WI38 (cell line): Measurements from ENCODE around the gene MEN1.

Experiments
- H3K4me3 ChIP-seq: 2 replicates; pipeline ENCODE4 v1.5.1; 2011; ENCODE audit warnings: low read depth, mild to moderate bottlenecking, control low read depth, low read length
- TF ChIP-seq, protein P1 (sequence below): IDR thresholded peaks from 2 replicates; pipeline ENCODE4 v1.5.1; 2012; ENCODE audit warnings: low read depth, mild to moderate bottlenecking, control low read depth, low read length

Gene MEN1

DNA sequence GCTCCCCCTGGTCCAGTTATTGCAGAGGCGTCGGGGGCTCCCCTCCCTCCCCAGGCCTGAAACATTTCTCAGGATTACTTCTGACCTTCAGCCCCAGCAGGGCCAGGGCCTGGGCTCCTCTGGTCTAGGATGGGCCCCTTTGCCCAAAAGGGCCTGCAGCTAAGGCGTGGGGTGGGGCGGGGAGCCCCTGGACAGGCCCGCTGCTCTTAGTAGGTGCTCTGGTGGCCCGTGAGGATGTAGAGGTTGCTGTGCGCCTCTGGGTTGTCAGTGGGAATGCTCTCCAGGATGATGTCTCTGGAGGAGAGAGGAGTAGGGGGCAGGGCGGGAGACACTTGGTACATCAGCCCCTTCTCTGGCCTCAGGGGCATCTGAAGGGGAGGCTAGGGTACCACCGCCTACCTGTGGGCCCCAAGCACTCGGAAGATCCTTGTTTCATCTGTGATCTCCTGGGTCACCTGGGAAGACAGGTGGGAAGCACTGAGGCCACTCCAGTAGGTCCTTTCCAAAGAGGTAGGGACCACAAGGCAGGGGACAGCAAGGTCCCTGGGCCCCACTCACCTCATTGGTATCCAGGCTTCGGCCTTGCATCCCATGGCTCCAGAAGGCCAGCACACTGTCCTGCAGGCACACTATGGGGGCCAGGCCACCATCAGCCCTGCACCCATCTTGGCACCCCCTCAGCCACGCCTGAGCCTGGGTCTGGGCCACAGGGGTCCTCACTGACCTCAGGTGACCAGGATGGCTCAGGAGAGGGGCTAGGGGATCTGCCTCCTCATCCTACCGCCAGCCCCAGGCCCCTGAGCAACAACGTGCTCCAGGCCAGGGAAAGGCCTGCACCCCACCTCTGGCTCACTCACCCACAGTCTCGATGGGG is 20.8 kb downstream of the MEN1 start:
- TF ChIP-seq, protein P1, sequence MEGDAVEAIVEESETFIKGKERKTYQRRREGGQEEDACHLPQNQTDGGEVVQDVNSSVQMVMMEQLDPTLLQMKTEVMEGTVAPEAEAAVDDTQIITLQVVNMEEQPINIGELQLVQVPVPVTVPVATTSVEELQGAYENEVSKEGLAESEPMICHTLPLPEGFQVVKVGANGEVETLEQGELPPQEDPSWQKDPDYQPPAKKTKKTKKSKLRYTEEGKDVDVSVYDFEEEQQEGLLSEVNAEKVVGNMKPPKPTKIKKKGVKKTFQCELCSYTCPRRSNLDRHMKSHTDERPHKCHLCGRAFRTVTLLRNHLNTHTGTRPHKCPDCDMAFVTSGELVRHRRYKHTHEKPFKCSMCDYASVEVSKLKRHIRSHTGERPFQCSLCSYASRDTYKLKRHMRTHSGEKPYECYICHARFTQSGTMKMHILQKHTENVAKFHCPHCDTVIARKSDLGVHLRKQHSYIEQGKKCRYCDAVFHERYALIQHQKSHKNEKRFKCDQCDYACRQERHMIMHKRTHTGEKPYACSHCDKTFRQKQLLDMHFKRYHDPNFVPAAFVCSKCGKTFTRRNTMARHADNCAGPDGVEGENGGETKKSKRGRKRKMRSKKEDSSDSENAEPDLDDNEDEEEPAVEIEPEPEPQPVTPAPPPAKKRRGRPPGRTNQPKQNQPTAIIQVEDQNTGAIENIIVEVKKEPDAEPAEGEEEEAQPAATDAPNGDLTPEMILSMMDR, result no peak
- no peak overlapping the region for H3K4me3 ChIP-seq

DNA sequence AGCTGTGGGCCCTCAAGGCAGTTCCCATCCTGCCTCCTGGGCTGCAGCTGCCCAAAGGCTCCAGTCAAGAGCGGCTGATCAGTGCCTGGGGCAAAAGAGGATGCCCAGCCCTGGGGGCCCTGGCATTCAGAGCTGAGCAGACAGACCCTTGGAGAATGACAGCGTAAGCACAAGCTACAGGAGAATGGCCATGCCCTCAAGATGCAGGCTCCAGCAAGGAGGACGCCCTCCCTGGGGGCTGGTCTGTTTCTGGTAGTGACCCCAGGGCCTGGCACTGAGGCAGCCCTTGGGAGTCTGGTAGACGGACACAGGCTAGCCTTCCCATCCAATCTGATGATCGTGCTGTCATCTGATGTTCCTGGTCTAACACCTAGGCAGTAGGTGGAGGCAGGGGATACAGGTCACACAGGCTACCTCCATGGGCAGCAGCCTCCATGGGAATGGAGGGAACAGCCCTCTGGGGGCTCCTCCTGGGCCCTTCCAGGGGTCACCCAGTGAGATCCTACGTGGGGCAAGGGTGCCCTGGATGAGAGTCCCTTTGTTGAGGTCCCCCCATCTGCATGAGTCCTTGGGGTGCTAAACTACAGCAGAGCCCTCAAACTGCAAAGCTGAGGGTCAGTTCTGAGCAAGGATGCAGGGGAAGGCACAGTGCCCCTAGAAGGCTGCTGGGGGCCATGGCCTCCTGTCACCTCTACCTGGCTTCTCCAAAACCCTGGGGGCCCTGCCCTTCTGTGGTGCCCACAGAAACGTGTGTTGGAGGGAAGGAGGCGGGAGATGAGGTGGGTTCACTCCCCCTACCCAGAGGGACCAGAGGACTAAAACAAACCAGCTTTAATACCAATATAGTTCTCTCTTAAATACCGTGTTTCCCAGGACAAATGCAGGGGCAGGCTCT is 21.8 kb downstream of the MEN1 start:
- no peak overlapping the region for H3K4me3 ChIP-seq
- TF ChIP-seq, protein P1, result no peak

DNA sequence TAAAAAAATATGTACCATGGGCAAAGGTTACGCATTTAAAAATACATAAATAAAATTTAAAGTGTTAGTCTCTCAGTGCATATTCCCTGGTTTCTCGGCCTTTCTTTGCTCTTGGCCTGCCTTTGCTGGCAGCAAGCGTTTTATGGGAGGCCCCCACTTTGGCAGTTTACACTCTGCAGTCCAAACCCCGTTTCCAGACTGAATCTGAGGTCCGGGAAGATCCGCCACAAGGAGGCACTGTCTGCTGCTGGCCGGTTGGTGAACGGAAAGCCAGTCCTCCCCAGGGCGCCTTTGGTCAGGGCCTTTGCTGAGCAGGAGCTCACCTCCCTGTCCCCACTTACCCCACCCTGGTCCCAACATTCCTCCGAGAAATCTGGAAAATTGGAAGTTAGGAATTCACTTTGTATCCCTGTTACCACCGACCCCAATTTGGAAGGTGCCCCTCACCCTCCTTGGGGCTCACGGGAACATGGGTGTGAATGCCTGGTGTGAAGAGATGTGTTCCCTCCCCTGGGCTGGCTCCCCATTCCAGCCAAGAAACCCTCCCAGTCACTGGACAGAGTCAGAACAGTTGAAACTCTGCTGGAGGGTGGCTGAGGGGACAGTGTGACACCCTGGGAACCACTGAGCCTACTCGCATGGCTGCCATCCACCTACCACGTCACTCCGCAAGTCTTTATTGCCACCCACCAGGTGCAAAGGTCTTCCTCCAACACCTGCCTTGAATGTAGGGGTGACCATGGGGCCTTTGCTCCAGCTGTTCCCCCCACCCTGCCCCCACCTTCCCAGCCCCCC is 22.6 kb downstream of the MEN1 start:
- no peak overlapping the region for H3K4me3 ChIP-seq
- TF ChIP-seq, protein P1, result peak; percentile 87

DNA sequence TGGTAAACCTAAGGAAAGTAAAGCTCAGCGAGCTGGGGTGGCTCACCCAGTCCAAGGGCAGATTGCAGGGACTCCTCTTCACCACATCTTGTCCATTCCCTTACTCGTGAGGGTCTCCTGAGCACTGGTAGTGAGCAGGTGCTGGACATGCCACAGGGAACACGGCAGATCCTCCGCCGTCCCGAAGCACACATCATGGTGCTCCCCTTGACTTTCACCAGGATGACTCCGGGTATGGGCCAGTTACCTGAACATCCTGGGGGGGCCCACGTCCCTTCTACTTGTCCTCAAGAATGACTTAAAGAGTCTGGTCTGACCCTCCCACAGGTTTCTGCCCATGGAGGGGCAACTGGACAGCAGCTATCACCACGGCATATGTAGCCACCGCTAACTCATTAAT is 24.0 kb downstream of the MEN1 start:
- TF ChIP-seq, protein P1, result no peak
- no peak overlapping the region for H3K4me3 ChIP-seq

DNA sequence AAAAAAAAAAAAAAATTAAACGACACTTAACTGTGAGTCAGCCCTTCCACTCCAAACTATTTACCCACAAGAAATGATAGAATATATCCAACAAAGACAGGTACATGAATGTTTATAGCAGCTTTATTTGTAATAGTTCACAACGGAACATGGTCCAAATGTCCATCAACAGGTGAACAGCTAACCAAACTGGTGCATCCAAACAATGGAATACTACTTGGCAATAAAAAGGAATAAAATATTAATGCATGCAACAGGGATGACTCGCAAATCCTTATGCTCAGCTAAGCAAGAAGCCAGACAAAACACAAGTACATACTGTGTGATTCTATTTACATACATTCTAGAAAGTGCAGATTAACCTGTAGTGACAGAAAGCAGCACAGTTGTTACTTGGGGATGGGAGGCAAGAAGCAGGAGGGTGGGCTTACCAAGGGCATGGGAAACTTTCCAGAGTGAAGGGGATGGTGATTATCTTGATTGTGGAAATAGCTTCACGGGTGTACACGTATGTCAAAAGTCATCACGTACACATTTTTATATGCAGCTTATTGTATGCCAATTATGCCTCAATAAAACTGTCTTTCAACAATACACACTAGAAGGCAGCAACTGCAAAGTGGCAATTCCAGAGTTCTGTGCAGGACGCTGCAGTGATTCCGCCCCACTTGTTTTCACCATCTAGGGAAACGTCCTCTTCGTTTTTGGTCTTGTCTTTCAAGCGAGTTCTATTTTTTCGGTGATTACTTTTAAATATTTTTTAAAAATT is 25.4 kb downstream of the MEN1 start:
- TF ChIP-seq, protein P1, result no peak

DNA sequence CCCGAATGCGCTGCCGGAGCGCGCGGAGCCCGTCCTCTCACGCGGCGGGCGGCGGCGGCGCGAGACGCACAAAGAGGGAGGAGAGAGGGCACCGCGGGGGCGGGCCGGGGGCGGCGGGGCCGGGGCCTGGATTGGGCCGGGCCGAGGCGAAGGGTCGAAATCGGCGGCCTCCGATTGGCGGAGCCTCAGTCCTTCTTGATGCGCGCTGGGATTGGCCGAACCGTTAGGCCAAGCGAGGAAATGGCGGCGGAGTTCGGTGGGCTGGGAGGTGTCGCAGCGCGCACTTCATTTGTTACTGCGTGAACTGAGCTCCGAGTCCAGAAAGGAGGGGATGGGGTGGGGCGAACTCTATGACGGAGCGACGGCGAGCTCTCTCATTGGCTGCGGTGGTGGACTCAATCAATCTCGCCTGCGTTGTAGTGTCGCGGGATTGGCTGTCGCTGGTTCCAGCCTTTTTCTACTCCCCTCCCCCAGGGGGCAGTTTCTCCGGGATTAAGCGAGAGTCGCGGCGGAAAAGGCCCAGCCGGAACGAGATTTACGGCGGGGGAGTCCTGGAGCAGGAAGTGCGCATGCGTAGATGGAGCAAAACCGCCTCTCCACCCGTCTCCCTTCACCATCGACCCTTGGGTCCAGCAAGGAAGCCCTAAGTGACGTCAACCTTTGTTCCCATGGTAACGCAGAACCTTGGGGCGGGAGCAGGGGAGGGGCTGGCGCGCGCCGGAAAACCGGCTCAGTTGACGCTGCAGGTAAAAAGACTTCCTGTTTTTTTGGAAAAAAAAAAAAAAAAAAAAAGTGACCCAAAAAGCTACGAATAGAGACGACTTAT is 31.7 kb downstream of the MEN1 start, which contains the start of gene SF1:
TSS of gene SF1 (minus strand) at position 70 of the 826 bp plus-strand sequence. CDS start 150 bp downstream, outside the sequence.
- TF ChIP-seq, protein P1, result no peak
- peak within 1 kb of the TSS; percentile 64 for H3K4me3 ChIP-seq

More for the DNA sequence above, 25.4 kb downstream of the MEN1 start:
- no peak overlapping the region for H3K4me3 ChIP-seq
